Epithelial cell of prostate (primary cell): Measurements from ENCODE around the gene PLXNA4.
"Not testable (repeated sequence)": the region's sequence is repeated elsewhere in the genome, so short reads cannot be mapped to it uniquely, and the experiment has no call there.

Experiments
- DNase-seq: peaks from one replicate; pipeline ENCODE4 v3.0.0-alpha.2; 2011; ENCODE audit warnings: low read depth, low spot score
- H3K27ac ChIP-seq: fragments of 450-650 bp; 2 replicates; pipeline ENCODE4 v1.5.1; 2017; ENCODE audit warnings: mild to moderate bottlenecking

Gene PLXNA4

GRCh38 chr7:132177708-132178401 lies 398.4 kb downstream of the PLXNA4 start:
- no peak for DNase-seq
- H3K27ac ChIP-seq, result no peak overlapping the region

DNA sequence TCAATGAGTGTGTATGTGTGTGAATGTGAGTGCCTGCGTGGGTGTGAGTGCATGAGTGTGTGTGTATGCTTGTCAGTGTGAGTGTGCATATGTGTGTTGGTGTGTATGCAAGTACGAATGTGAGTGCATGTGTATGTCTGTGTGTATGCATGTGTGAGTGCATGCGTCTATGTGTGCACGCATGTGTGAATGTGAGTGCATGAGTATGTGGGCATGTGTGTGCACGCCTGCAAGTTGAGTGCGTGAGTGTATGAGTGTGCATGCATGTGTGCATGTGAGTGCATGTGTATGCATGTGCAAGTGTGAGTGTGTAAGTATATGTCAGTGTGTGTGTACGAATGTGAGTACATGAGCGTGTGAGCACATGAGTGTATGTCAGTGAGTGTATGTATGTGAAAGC lies 399.6 kb downstream of the PLXNA4 start:
- no peak for DNase-seq
- H3K27ac ChIP-seq, result no peak overlapping the region

DNA sequence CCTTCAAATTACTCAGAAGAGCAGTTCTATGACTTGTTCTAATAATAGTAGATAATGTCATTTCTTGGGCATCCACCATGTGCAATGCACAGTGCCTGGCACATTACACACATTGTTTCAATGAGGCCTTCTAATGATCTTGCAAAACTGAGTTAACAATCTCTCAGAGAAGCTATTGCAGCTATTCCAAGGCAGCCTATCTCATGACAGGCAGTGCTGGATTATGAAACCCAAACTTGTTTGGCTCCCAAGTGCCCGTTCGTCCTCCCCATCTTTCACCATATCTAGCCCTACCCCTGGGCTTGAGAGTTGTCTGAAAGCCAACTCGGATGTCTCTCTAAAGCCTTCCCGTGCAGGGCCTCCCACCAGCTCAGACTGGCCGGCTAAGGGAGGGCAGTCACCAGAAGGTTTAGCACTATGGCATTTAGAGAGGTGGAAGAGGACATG lies 405.1 kb downstream of the PLXNA4 start:
- no peak for DNase-seq
- no peak overlapping the region for H3K27ac ChIP-seq

DNA sequence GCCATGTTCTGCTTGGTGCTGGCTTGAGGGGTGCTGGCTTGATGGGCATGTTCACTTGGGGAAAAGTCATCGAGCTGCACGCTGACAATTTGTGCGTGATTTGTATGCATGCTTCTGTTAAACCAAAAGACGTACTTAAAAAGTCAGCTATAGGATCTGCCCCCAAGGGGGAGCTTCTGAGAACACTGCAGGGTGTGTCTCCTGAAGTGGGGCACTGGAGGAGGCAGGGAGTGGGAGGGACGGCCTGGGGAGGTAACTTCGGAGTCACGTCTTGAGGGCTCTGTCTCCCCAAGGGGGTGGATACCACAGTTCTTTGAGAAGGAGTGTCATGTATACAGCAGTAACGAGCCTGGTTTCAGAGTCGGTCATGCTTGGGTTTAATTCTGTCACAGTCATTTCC lies 406.5 kb downstream of the PLXNA4 start:
- no peak overlapping the region for H3K27ac ChIP-seq
- no peak for DNase-seq

GRCh38 chr7:132168239-132168638 lies 408.0 kb downstream of the PLXNA4 start:
- no peak overlapping the region for H3K27ac ChIP-seq
- no peak for DNase-seq

DNA sequence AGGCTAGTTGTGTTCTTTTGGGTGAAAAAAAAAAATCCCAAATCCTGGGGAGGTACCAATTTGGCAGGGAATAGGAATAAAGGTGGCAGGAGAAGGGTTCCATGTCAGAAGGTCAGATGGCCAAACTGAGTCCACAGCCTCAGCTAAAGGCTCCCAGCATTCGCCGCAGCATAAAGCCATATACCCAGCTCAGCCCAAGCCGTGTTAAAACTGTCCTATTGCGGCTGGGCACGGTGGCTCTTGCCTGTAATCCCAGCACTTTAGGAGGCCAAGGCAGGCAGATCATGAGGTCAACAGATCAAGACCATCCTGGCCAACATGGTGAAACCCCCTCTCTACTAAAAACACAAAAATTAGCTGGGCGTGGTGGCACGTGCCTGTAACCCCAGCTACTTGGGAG lies 410.6 kb downstream of the PLXNA4 start:
- not testable (repeated sequence) for DNase-seq

GRCh38 chr7:132164558-132165125 lies 411.6 kb downstream of the PLXNA4 start:
- H3K27ac ChIP-seq, result no peak overlapping the region

More for the DNA sequence above, 410.6 kb downstream of the PLXNA4 start:
- not testable (repeated sequence) for H3K27ac ChIP-seq

GRCh38 chr7:132162556-132163144 lies 413.6 kb downstream of the PLXNA4 start:
- no peak overlapping the region for H3K27ac ChIP-seq
- no peak for DNase-seq

More at GRCh38 chr7:132164558-132165125, 411.6 kb downstream of the PLXNA4 start:
- no peak for DNase-seq

GRCh38 chr7:132161976-132162375 lies 414.3 kb downstream of the PLXNA4 start:
- H3K27ac ChIP-seq, result no peak overlapping the region
- no peak for DNase-seq

DNA sequence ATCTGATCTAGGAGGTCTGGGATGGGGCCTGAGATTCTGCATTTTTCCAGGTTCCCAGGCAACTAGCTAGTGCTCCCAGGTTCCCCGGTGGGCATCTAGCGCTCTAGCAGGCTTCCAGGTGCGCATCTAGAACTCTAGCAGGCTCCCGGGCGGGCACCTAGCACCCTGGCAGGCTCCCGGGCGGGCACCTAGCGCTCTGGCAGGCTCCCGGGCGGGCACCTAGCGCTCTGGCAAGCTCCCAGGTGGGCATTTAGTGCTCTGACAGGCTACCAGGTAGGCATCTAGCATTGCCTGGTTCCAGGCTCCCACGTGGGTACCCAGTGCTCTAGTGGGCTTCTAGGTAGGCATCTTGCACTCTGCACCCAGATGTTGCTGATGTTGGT lies 414.7 kb downstream of the PLXNA4 start:
- DNase-seq, result no peak
- H3K27ac ChIP-seq, result no peak overlapping the region

DNA sequence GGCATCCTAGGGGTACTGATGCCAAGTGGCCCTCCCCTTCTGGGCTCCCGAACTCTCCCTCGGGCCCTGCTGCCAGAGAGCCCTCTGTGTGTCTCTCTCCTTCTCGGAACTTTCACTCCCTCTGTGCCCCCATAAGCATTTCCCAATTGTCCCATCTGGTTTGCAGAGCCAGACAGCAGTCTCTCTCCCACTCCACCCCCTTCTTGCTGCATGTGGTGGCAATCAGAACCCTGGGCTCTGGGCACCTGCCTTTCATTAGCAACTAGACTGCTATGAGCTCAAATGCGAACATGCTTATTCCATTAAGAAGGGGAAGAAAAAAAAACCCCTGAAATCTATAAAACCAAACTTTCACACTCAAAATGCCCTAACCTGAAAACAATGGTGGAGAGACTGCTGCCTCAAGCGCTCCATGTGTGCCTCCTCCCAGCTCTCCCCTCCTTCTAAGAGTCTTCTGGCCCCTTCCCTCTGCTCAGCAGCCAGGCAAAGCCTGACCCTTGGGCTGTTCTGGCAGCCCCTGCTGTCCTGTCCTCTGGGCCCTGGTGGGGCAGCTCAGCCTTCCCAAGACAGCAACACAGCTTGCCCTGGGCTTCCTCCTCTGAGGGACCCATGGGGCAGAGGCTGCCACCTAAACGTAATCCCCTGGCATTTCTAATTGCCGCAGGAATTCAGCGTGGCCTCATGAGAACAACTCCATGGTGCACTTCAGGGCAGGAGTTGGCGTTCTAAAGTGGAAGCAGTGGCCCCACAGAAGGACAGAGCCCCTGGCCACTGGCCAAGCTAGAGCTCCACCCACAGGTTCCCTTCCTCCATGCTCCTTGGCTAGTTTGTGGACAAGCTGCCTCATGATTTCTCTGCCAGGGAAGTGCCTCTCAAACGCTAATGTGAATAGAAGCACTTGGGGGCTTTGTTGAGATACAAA lies 415.4 kb downstream of the PLXNA4 start:
- no peak overlapping the region for H3K27ac ChIP-seq
- no peak for DNase-seq

DNA sequence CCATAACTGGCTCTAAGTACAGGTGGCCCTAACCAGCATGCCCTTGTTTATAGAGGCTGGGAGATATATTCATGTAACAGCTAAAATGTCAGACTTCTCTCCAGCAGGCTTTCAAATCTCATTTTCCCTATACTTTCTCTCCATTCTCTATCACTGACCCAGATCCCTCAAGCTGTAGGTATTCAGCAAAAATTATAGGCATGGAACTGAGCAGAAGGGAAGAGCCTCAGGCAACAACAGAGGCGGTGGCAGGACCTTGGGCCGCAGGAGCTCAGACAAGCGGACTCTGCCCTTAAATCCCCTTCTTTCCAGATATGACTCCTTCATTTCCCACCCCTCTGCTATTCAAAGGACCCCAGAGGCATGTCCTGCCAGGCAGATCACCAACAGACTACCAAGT lies 417.4 kb downstream of the PLXNA4 start:
- DNase-seq, result no peak
- H3K27ac ChIP-seq, result no peak overlapping the region

- no peak for DNase-seq
- no peak overlapping the region for H3K27ac ChIP-seq
These were observed 418.1 kb downstream of the PLXNA4 start for GRCh38 chr7:132158166-132158565.

DNA sequence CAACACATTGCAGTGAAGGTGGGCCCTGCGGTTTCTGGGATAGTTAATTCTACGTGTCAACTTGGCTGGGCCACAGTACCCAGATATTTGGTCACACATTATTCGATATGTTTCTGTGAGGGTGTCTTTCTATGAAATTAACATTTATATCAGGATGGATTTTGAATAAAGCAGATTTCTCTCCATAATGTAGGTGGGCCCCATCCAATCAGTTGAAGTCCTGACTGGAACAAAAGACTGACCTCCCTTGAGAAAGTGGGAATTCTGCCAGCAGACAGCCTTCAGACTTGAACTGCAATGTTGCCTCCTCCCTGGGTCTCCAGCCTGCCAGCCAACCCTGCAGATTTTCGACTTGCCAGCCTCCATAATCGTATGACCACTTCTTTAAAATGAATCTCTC lies 420.6 kb downstream of the PLXNA4 start:
- no peak overlapping the region for H3K27ac ChIP-seq
- DNase-seq, result no peak

DNA sequence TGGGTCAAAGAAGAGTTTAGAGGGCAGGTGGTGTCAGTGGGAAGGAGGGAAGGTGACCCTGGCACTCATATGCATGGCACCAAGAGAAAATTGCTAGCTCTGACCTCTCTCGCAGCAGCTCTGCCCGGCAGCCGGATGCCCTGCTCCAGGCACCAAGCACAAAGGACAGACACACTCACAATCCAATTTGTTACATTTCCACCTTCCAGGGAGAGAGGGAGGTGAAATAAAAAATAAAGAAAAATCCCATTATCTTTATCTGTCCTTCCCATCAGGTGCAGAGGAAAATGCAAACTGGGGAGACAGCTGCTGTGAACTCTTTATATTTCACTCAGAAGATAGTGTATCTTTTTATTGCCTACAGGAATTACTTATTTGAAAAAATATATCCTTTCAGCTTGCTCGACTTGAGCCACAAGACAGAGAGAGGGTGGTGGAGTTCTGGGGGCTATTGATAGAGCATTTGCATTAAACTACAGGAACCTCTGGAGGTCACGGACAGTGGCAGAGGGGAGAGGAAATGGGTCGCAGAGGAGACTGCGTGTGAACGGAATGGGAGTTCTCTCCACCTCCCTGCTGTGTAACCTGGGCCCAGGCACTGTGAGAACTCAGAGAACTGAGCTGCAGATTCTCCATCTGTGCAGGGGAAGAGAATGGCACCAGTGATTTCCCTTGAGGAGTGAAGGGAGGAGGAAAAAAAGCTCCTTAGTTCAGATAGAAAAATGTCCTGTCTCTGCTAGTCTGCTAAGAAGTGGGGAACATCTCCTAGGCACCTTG lies 421.4 kb downstream of the PLXNA4 start:
- DNase-seq, result no peak
- no peak overlapping the region for H3K27ac ChIP-seq

DNA sequence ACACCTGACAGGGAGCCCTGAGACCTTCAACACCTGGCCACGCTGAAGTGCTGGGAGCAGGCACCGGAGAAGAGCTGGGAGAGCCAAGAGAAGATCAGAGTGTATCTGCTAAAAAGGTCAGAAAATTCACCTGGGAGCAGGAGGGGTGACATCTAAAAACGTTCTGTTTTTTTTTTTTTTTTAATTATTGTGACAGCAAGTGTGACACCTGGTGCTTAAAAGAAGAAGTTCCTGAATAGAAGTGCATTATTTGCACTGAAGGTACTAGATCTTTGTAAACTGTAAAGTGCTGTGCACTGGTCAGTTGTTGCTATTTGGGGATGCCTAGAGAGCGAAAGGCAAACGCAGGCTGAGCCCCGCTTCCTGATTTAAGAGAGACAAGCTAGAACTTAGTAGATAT lies 422.0 kb downstream of the PLXNA4 start:
- no peak for DNase-seq
- no peak overlapping the region for H3K27ac ChIP-seq

DNA sequence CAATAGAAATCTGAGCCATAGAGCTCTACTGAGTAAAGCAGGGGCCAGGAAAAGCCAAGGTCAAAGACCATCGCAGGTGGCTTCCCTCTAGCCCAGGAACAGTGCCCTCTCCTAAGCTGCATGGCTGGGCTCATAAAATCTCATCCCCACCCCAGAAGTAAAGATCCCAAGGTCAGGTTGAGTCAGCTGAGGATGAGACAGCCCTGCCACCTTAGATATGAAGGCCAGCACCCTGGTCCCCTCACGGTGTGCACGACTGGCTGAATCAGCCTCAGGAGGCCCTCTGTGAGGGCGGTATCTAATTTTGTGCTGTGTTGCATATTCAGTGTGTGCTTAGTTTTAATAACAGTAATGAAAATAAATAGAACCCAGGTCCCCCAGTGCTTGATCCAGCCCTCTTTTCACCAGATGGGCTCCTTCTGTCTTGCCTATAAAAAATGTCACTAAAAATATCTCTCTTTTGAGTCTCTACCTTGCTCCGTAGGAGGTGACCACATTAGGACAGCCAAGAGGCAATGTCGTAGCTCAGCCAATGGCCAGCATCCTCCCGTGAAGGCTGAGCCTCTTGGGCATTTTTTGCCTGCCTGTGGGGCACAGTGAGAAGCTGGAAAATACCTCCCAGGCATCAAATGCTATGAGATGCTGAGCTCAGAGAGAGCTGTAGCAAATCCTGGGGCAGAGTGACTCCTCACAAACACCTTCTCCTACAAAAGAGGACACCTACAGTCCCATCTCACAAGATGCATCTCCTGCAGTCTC lies 424.0 kb downstream of the PLXNA4 start:
- no peak for DNase-seq
- no peak overlapping the region for H3K27ac ChIP-seq

DNA sequence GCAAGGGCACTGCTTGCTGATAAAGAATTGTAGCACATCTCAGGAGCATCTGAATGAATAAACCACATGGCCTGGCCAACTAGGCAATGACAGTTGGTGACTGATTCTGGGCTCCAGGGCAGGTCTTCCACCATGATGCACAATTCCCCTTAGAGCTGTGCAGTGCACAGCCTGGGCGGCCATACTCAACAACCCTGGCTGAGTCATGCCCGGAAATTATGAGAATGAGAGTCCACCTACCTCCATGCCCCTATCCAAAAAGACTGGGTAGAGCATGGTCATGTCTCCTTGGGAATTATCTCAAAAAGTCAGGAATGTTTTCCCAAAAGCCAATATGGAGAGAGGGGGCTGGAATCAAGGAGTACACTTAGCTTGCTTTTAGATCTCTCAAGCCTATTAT lies 425.6 kb downstream of the PLXNA4 start:
- no peak for DNase-seq
- H3K27ac ChIP-seq, result no peak overlapping the region
